Measurements from ENCODE around the gene TCFL5.

TCFL5 gene
- total RNA-seq: 10.7 reads per million, percentile 33 among the genes with 10 or more reads in this experiment

- peak; percentile 90 for DNase-seq
Measured at GRCh38 chr20:62861726-62862336, at the start of gene TCFL5. Gene TCFL5 (minus strand): TSS chr20:62861822. CDS start chr20:62861670, 152 bp downstream.

GRCh38 chr20:62910777-62911497 is 49.3 kb upstream of the TCFL5 start:
- no peak for DNase-seq

DNA sequence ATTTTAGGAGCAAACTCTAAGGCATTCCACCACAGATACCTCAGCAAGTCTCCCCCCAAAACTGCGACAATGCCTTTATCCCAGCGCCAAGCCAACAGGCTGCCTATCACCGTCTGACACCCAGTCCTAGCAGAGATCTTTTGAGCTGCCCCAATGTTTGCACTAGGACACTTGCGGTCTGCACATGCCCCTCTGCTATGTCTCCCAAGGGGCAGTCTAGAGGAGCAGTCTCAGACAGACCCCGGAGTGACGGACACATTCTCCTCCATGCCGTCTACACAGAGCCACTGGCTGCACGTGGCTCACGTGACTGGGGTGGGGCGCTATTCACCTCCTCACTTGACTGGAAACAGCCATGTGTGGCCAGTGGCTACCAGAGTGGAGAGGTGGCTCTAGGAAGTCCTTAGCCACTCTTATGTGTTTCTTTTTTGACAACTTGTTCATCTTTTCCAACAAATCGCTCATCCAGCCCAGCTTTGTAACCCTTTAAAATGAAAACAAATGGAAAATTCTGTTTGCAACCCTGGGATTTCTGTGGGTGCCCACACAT is 48.7 kb upstream of the TCFL5 start:
- no peak for DNase-seq

- DNase-seq: no peak
Measured at GRCh38 chr20:62908971-62909791, 47.6 kb upstream of the TCFL5 start.

- DNase-seq: no peak
Measured at GRCh38 chr20:62907384-62908317, 46.0 kb upstream of the TCFL5 start.

- DNase-seq: no peak
Measured at GRCh38 chr20:62906647-62907375, 45.2 kb upstream of the TCFL5 start.

DNA sequence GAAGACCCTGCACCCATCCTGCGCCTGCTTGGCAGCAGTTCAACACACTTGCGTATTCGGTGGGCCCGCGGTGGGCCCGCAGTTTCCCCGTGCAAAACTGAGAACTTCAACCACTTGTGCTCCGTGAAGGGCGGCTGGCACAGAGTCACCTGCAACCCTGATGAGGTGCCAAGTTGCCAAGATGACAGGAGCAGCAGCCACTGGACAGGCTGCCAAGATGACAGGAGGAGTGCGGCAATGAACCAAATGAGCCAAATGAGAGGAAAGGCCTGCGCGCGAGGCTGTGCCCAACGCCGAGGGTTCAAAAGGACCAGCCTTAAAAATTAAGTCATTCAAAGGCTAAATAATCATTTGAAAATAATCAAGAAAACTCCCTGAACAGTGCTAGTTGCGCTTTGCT is 44.6 kb upstream of the TCFL5 start:
- no peak for DNase-seq

DNA sequence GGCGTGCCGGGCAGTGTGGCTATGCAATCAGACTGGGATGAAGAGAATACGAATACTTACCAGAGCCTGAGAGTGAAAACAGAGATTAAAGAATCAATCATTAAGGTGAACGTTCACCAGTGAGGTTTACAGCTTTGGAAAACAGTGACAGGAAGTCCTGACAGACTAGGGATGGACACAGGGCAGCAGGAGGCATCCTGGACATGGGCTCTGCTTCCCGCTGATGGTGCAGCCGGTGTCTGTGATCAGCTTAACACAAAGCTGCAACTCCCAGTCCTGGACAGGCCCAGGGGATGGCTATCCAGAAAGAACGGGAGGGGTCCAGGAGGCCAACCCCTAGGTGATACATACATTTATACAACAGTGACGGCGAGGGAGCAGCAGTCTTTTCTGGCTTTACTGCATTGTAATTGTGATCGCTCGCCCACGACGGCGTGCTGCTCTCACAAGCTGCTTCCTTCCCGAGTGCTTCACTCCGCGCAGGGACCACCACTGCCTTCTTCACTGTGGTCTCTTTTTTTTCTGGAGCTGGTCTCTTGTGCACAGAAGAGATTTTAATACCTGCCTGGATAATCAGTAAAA is 44.0 kb upstream of the TCFL5 start:
- DNase-seq: no peak

- DNase-seq: no peak
Measured at GRCh38 chr20:62902926-62903615, 41.4 kb upstream of the TCFL5 start.

DNA sequence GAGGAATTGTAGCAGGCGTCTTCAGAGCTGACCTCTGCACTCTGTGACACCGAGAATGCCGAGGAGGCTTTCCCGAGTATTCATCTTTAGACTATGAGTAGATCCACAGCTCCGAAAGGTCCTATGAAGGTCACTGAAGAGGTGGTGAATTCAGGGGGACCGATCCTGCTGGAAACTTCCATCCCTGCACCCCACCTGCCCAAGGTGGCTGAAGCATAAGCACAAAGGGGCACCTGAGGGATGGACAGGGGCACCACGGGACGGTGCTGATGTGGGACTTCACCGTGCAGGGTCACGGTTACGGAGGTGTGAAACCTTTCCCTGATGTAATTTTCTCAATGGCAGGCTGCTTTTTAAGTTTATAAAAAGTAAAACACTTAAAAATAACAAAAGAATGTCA is 40.3 kb upstream of the TCFL5 start:
- DNase-seq: no peak

GRCh38 chr20:62900692-62901584 is 39.3 kb upstream of the TCFL5 start:
- no peak for DNase-seq

GRCh38 chr20:62900052-62900691 is 38.5 kb upstream of the TCFL5 start:
- peak; percentile 68 for DNase-seq

DNA sequence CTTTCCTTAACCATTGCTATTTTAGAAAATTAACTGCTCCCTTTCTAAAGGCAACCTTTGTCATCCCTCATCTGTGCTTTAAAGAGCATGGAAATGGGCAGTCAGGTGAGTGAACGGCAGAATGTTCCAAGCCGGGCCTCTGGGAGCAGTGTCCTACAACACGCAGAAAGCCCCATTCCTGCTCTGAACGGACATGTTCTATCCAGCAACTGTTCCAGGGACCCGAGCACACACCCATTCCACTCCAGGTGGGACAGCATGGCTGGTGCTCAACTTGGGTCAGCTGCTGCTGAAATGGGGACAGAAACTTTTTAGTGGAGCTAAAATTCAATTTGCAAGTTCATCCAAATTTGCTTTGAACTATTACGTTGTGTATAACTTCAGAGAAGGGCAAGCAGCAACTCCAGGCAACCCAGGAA is 38.0 kb upstream of the TCFL5 start:
- no peak for DNase-seq

DNA sequence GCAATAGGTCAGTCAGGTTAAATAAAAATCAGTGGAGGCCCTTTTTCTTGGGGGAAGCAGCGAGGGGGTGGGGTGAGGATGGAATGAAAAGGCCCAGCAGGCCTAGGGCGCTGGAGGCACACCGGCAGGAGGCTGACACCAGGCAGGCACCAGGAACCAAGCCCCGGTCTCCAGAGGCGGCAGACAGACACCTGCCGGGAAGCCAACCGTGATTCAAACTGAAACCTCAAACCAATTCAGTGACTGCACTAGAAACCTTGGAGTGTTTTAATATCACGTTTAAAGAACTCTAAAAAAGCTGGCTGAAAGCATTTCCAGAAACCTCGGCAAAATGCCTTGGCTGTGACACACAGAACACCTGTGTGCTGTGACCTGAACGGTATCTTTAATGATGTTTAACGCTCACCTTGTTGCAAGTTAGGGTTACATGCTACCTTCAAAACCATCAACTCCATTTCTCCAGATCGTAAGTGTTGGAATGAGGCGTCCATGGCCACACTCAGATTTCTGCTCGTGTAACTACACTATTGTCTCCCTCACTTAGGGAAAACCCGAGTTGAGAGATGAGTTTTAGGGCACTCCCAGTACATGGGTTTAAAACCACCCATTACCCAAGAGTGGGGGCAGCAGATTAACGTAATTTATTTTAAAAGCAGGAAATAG is 37.5 kb upstream of the TCFL5 start:
- no peak for DNase-seq

- no peak for DNase-seq
Measured at GRCh38 chr20:62898093-62898964, 36.7 kb upstream of the TCFL5 start.

GRCh38 chr20:62897666-62898065 is 36.0 kb upstream of the TCFL5 start:
- DNase-seq: no peak

GRCh38 chr20:62896526-62896925 is 34.9 kb upstream of the TCFL5 start:
- no peak for DNase-seq
